Endothelial cell of umbilical vein (primary cell): Measurements from ENCODE around the gene SERPINA7. TPM values are rescaled to one million over a fixed set of nuclear protein-coding genes. Genes with fewer than 3 reads are reported as not detected.

Experiments
- BruUV-seq: library from RNA; stranded (reverse); fragments of 400-500 nt; replicated peaks from 2 replicates; lab custom pipeline; 2021; lab: Mats Ljungman, UMichigan
- CTCF ChIA-PET: fragments of 300-600, 350-600 bp; sonication (Branson Sonifier 250); formaldehyde crosslinking; loops from one replicate; lab custom pipeline; 2021; ENCODE audit warnings: antibody characterized with exemption, inconsistent platforms; lab: Charles Lee
- POLR2A ChIA-PET: fragments of 300-600, 350-600 bp; sonication (Branson Sonifier 250); formaldehyde crosslinking; loops from one replicate; lab custom pipeline; 2021; ENCODE audit warnings: antibody characterized with exemption, inconsistent platforms; lab: Charles Lee
- DNase-seq: peaks from one replicate; pipeline ENCODE4 v3.0.0-alpha.2; 2011; ENCODE audit warnings: low read depth, low spot score
- FAIRE-seq: peaks from 2 replicates; lab custom pipeline; 2011; peaks lifted over from hg19 to GRCh38; lab: Jason Lieb, UNC
- H2AFZ ChIP-seq: 2 replicates; pipeline ENCODE4 v1.6.0; 2012; ENCODE audit warnings: low read depth, low read length, control low read depth, inconsistent platforms
- H3K27ac ChIP-seq: 2 replicates; pipeline ENCODE4 v1.5.1; 2011; ENCODE audit warnings: low read depth, mild to moderate bottlenecking, control low read depth, low read length, moderate library complexity; ENCODE audit not compliant: insufficient read depth
- H3K27me3 ChIP-seq, 2 experiments: 2 replicates each; pipeline versions ENCODE4 v1.6.0 to v1.6.1; 2011; ENCODE audit warnings: low read length in 2 of 2, mixed read lengths in 1 of 2; ENCODE audit not compliant: control insufficient read depth in 2 of 2, insufficient read depth in 2 of 2
- H3K36me3 ChIP-seq, 2 experiments: 2 replicates in 1 of 2; 3 replicates in 1 of 2; pipeline ENCODE4 v1.5.1; 2011; ENCODE audit warnings: low read length in 2 of 2, mild to moderate bottlenecking in 1 of 2, moderate library complexity in 1 of 2; ENCODE audit not compliant: control insufficient read depth in 2 of 2, insufficient read depth in 2 of 2; ENCODE audit errors: extremely low read depth in 1 of 2
- H3K4me1 ChIP-seq: 3 replicates; pipeline ENCODE4 v1.5.1; 2011; ENCODE audit warnings: mild to moderate bottlenecking, low read length; ENCODE audit not compliant: control insufficient read depth, insufficient read depth; ENCODE audit errors: extremely low read depth
- H3K4me2 ChIP-seq: 2 replicates; pipeline ENCODE4 v1.6.1; 2011; ENCODE audit warnings: low read length, control low read depth, mixed read lengths; ENCODE audit not compliant: insufficient read depth
- H3K4me3 ChIP-seq, 3 experiments: fragments of 200-600 bp in 1 of 3; sonication (generic), shearing (Covaris generic) in 1 of 3; replicated peaks in 1 of 3; 2 replicates each; pipeline ENCODE4 v1.5.1; 2011 to 2016; ENCODE audit warnings: control low read depth in 3 of 3, low read length in 3 of 3, mild to moderate bottlenecking in 2 of 3, inconsistent platforms in 1 of 3, low read depth in 1 of 3, moderate library complexity in 1 of 3; ENCODE audit not compliant: insufficient read depth in 1 of 3
- H3K79me2 ChIP-seq: 2 replicates; pipeline ENCODE4 v1.6.0; 2012; ENCODE audit warnings: low read length, inconsistent platforms; ENCODE audit not compliant: control insufficient read depth, insufficient read depth
- H3K9ac ChIP-seq: replicated peaks from 2 replicates; pipeline ENCODE3; 2011; ENCODE audit warnings: low read length, control low read depth; ENCODE audit not compliant: insufficient read depth; ENCODE audit errors: extremely low read depth
- H3K9me1 ChIP-seq: replicated peaks from 3 replicates; pipeline ENCODE4 v1.6.0; 2011; ENCODE audit warnings: mild to moderate bottlenecking, low read length; ENCODE audit not compliant: control insufficient read depth, insufficient read depth; ENCODE audit errors: extremely low read depth
- H3K9me3 ChIP-seq: replicated peaks from 2 replicates; pipeline ENCODE4 v1.5.1; 2012; ENCODE audit warnings: low read length, inconsistent platforms; ENCODE audit not compliant: control insufficient read depth, insufficient read depth
- H4K20me1 ChIP-seq: replicated peaks from 2 replicates; pipeline ENCODE3; 2011; ENCODE audit warnings: mild to moderate bottlenecking, low read length; ENCODE audit not compliant: control insufficient read depth, insufficient read depth; ENCODE audit errors: extremely low read depth
- CTCF ChIP-seq, 2 donors: IDR thresholded peaks; 1 replicate in 1 of 2; 2 replicates in 1 of 2; pipeline ENCODE4 v1.5.1; 2011; ENCODE audit warnings: low read length in 2 of 2, mild to moderate bottlenecking in 2 of 2, moderate library complexity in 2 of 2, control low read depth in 1 of 2, inconsistent platforms in 1 of 2, low read depth in 1 of 2; ENCODE audit not compliant: insufficient read depth in 1 of 2; ENCODE audit errors: extremely low read depth in 1 of 2
- EZH2 ChIP-seq: IDR thresholded peaks from 2 replicates; pipeline ENCODE4 v1.6.1; 2012; ENCODE audit warnings: borderline replicate concordance, low read depth, mild to moderate bottlenecking, moderate library complexity, low read length, inconsistent platforms; ENCODE audit not compliant: severe bottlenecking
- FOS ChIP-seq: IDR thresholded peaks from 2 replicates; pipeline ENCODE4 v1.6.1; 2011; ENCODE audit warnings: mild to moderate bottlenecking, low read length, moderate library complexity, borderline replicate concordance; ENCODE audit not compliant: insufficient read depth
- GATA2 ChIP-seq: IDR thresholded peaks from 2 replicates; pipeline ENCODE4 v1.7.0; 2011; ENCODE audit warnings: low read depth, mild to moderate bottlenecking, moderate library complexity, mixed read lengths, low read length; ENCODE audit not compliant: insufficient read length, insufficient read depth
- JUN ChIP-seq: IDR thresholded peaks from 2 replicates; pipeline ENCODE4 v1.6.1; 2011; ENCODE audit warnings: borderline replicate concordance, low read depth; ENCODE audit not compliant: insufficient read length, insufficient read depth
- MAX ChIP-seq: IDR thresholded peaks from 2 replicates; pipeline ENCODE4 v1.6.1; 2011; ENCODE audit not compliant: insufficient read depth, insufficient read length
- MYC ChIP-seq: IDR thresholded peaks from one replicate; pipeline ENCODE4 v1.6.1; 2011; ENCODE audit warnings: mild to moderate bottlenecking, low read depth, low read length
- POLR2A ChIP-seq: IDR thresholded peaks from 2 replicates; pipeline ENCODE4 v1.6.1; 2012; ENCODE audit warnings: low read depth, mild to moderate bottlenecking, control low read depth, low read length
- POLR2AphosphoS5 ChIP-seq: IDR thresholded peaks from 2 replicates; pipeline ENCODE4 v1.6.1; 2012; ENCODE audit warnings: low read depth, mild to moderate bottlenecking, control low read depth, low read length, moderate library complexity; ENCODE audit not compliant: insufficient read depth
- dilution Hi-C: fragments of 300-500 bp; cut with MboI; formaldehyde crosslinking; loops from one replicate; pipeline ENCODE4 v1.15.0; 2019; ENCODE audit warnings: low sequenced_read_pairs; ENCODE audit not compliant: extremely low pct_ligation_motif_present
- intact Hi-C: fragments of 100-400 bp; cut with micrococcal nuclease; formaldehyde crosslinking; loops from one replicate; pipeline ENCODE4 v1.10.0; 2022
- polyA plus RNA-seq, 4 experiments: library from polyadenylated mRNA; depleted of rRNA in 3 of 4; stranded (reverse) in 3 of 4; unstranded in 1 of 4; fragments of >200 nt; gene quantifications; 2 replicates each; pipeline versions ENCODE4 v1.2.1 to v1.2.3, GENCODE V29; 2011 to 2012; ENCODE audit warnings: missing spikeins in 1 of 4
- total RNA-seq: library from RNA; stranded (reverse); gene quantifications from 2 replicates; pipeline ENCODE4 v1.2.3, GENCODE V29; 2021

The SERPINA7 gene
- total and polyA plus RNA-seq, 2 donors (not counting 3 experiments of a cell fraction or from before 2014, with no cell fraction given), result not detected

- no peaks in the 10 kb centered on the region for H3K36me3 ChIP-seq
- no peaks in the 10 kb centered on the region for H3K9me3 ChIP-seq
- DNase-seq (no peak), FAIRE-seq (no peak)
- ChIA-PET CTCF (no interaction called here), POLR2A (no interaction called here)
- intact Hi-C loops, result no loop called here
- H3K9ac ChIP-seq, result no peak overlapping the region
- H3K79me2 ChIP-seq, result no peaks in the 10 kb centered on the region
- H3K27me3 ChIP-seq, result no peaks in the 10 kb centered on the region
- H2AFZ ChIP-seq, result no peak overlapping the region
- H3K4me2 ChIP-seq, result no peak overlapping the region
- H4K20me1 ChIP-seq, result no peaks in the 10 kb centered on the region
- no peak overlapping the region for H3K4me3 ChIP-seq
- TF ChIP-seq JUN (no peak), POLR2A (no peak), MAX (no peak), FOS (no peak), EZH2 (no peak), MYC (no peak), CTCF (IDR thresholded peaks at IDR 0.05; ENCODE audit: extremely low read depth in 1 of 2, insufficient read depth in 1 of 2, low read depth in 1 of 2, low read length in 2 of 2) (no peak), GATA2 (no peak), POLR2AphosphoS5 (no peak)
- H3K9me1 ChIP-seq, result no peaks in the 10 kb centered on the region
- no TSS peak for BruUV-seq
- no peak overlapping the region for H3K27ac ChIP-seq
- H3K4me1 ChIP-seq, result no peaks in the 10 kb centered on the region
- dilution Hi-C loops, result no loop called here
Observed at GRCh38 chrX:106009145-106009544, 29.4 kb downstream of the SERPINA7 start.
